ENCODE results near the gene DCUN1D2.

Gene DCUN1D2

DNA sequence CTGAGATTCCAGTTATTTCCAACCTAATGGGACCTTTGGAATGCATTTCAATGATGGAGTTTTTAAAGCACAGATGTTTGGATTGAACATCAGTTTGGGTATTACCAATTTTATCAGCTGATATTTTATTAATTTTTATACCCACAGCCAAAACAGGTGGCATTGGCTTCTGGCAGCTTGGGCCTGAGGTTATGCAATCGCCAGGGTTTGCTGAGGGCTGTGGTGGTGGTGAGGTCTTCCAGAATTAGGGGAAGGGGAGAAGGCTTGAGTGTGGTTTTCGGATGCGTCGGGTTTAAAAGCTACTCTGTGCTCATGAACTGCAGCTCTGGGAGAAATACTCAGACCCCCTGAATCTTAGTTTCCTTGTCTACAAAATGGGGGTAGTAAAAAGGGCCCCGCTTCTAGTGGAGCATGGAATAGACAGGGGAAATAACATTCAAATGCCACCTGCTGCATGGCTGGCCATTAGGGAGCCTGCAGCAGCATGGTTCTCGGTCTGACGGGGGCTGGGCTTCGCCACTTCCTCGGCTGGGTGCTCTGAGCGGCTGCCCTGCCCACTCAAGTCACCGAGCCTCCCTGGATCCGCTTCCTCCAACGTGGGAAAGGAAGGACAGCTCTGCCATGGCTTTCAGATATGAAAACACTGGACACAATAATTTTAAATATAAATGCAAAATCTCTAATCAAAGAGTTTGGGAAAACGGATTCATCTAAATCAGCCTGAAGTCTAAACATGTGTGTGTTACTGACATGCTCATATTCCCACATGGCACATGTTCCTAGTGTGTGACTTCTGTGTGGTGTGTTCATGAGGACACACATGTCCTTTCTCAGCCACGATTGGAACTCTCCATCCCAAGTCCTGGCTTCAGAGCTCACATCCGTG, 72.4 kb downstream of the DCUN1D2 start:
- Histone ChIP-seq H3K4me1 (ENCODE audit: control insufficient read depth in 1 of 2, insufficient read depth in 2 of 2, low read length in 2 of 2) (no peaks in the 10 kb centered on the region), H3K23ac (ENCODE audit: low read length) (no peak overlapping the region), H2BK120ac (ENCODE audit: insufficient read depth, low read length, poor library complexity) (no peak overlapping the region), H3K79me2 (ENCODE audit: control insufficient read depth, insufficient read depth, low read length, poor library complexity) (no peaks in the 10 kb centered on the region), H4K91ac (ENCODE audit: low read depth, low read length) (no peak overlapping the region), H2AFZ (ENCODE audit: insufficient read depth, low read length, poor library complexity) (no peak overlapping the region), H3K9ac (ENCODE audit: low read length) (no peak overlapping the region), H3K9me3 (ENCODE audit: insufficient read depth, low read depth, low read length) (peaks cover 3% of the 10 kb centered on the region), H2AK5ac (ENCODE audit: low read length) (no peak overlapping the region), H2BK12ac (ENCODE audit: low read length) (no peak overlapping the region), H3K18ac (ENCODE audit: low read length) (no peak overlapping the region), H3K79me1 (ENCODE audit: low read length) (no peaks in the 10 kb centered on the region), H3K4ac (ENCODE audit: low read depth, low read length) (no peak overlapping the region), H4K12ac (ENCODE audit: low read depth, low read length) (no peak overlapping the region), H4K8ac (ENCODE audit: low read depth, low read length) (no peak overlapping the region), H3K36me3 (ENCODE audit: control insufficient read depth in 1 of 2, insufficient read depth in 2 of 2, low read length in 2 of 2) (peaks cover 3 to 4% of the 10 kb centered on the region in 2 experiments), H3K27ac (ENCODE audit: low read depth, low read length) (no peak overlapping the region), H2BK5ac (ENCODE audit: low read depth, low read length, poor library complexity) (no peak overlapping the region), H3K27me3 (ENCODE audit: insufficient read depth, low read length) (no peaks in the 10 kb centered on the region), H3K4me3 (ENCODE audit: low read depth, low read length) (no peak overlapping the region), H3K14ac (ENCODE audit: low read length) (no peak overlapping the region), H3K4me2 (ENCODE audit: low read length) (no peak overlapping the region)
- WGBS (ENCODE audit: extremely low coverage, insufficient coverage, insufficient read length), result no CpG with 5 or more reads among the region's 16 CpGs
- DNase-seq, result no peak

DNA sequence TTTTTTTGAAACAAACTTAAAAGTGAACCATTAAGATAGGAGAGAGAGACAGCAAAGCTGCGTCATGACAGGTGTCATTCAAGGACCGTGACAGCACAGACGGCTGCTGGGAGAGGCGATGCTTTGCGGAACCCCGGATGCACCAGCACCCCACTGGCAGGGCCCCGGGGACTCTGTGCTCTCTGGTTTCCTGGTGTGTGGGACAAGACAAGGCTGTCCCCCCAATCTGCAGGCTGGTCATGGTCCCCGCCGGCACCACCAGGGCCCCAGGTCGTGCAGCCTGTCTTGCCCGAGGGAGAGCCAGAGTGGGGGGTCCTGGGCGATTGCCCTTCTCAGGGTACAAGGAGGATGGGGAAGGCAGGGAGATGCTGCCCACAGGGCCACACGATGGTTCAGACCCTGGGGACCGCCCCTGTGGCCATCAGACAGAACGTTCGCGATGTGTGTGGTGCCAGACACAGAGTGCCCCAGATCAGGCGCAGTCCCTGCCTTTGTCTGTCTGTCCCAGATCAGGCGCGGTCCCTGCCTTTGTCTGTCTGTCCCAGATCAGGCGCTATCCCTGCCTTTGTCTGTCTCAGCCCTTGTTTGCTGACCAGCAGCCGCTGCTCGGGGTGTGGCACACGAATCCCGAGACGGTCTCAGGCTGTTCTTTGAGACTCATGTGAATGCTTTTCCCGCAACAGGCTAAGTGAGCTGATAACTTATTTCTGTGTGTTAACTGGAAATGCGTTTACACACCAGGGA, 73.3 kb downstream of the DCUN1D2 start:
- Histone ChIP-seq H2AK5ac (ENCODE audit: low read length) (no peak overlapping the region), H3K27ac (ENCODE audit: low read depth, low read length) (no peak overlapping the region), H3K79me2 (ENCODE audit: control insufficient read depth, insufficient read depth, low read length, poor library complexity) (no peaks in the 10 kb centered on the region), H3K4me3 (ENCODE audit: low read depth, low read length) (no peak overlapping the region), H3K18ac (ENCODE audit: low read length) (no peak overlapping the region), H4K12ac (ENCODE audit: low read depth, low read length) (no peak overlapping the region), H3K23ac (ENCODE audit: low read length) (no peak overlapping the region), H3K4me1 (ENCODE audit: control insufficient read depth in 1 of 2, insufficient read depth in 2 of 2, low read length in 2 of 2) (no peaks in the 10 kb centered on the region), H3K79me1 (ENCODE audit: low read length) (no peaks in the 10 kb centered on the region), H2AFZ (ENCODE audit: insufficient read depth, low read length, poor library complexity) (no peak overlapping the region), H4K8ac (ENCODE audit: low read depth, low read length) (no peak overlapping the region), H3K27me3 (ENCODE audit: insufficient read depth, low read length) (no peaks in the 10 kb centered on the region), H3K4ac (ENCODE audit: low read depth, low read length) (no peak overlapping the region), H2BK120ac (ENCODE audit: insufficient read depth, low read length, poor library complexity) (no peak overlapping the region), H3K9ac (ENCODE audit: low read length) (no peak overlapping the region), H2BK5ac (ENCODE audit: low read depth, low read length, poor library complexity) (no peak overlapping the region), H3K9me3 (ENCODE audit: insufficient read depth, low read depth, low read length) (peaks cover 6% of the 10 kb centered on the region), H4K91ac (ENCODE audit: low read depth, low read length) (no peak overlapping the region), H3K4me2 (ENCODE audit: low read length) (no peak overlapping the region), H3K14ac (ENCODE audit: low read length) (no peak overlapping the region), H3K36me3 (ENCODE audit: control insufficient read depth in 1 of 2, insufficient read depth in 2 of 2, low read length in 2 of 2) (peaks cover 3 to 4% of the 10 kb centered on the region in 2 experiments), H2BK12ac (ENCODE audit: low read length) (no peak overlapping the region)
- DNase-seq, result no peak
- no CpG with 5 or more reads among the region's 28 CpGs for WGBS (ENCODE audit: extremely low coverage, insufficient coverage, insufficient read length)

DNA sequence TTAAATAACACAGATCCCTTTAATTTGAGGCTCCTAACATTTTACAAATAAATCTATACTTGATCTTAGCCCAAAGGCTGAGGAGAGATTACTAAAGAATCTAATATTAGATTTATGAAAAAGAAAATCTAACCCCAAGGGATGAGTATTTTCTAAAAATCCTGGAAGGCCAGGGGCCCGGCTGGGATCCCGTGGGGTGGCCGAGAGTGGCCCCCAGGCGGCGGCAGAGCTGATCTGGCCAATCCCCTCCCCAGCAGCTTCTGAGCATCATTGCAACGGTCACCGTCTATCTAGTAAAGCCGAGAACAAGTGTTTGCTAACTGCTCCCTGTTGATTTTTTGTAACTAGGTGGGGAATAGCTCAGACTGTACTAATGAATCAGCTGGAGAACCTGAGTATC, 74.7 kb downstream of the DCUN1D2 start:
- Histone ChIP-seq H4K91ac (ENCODE audit: low read depth, low read length) (no peak overlapping the region), H2BK5ac (ENCODE audit: low read depth, low read length, poor library complexity) (no peak overlapping the region), H2AK5ac (ENCODE audit: low read length) (no peak overlapping the region), H3K4ac (ENCODE audit: low read depth, low read length) (no peak overlapping the region), H3K9ac (ENCODE audit: low read length) (no peak overlapping the region), H2AFZ (ENCODE audit: insufficient read depth, low read length, poor library complexity) (no peak overlapping the region), H3K23ac (ENCODE audit: low read length) (no peak overlapping the region), H3K27ac (ENCODE audit: low read depth, low read length) (no peak overlapping the region), H3K79me2 (ENCODE audit: control insufficient read depth, insufficient read depth, low read length, poor library complexity) (no peaks in the 10 kb centered on the region), H3K27me3 (ENCODE audit: insufficient read depth, low read length) (no peaks in the 10 kb centered on the region), H3K79me1 (ENCODE audit: low read length) (no peaks in the 10 kb centered on the region), H2BK12ac (ENCODE audit: low read length) (no peak overlapping the region), H3K4me1 (ENCODE audit: control insufficient read depth in 1 of 2, insufficient read depth in 2 of 2, low read length in 2 of 2) (peaks cover 7 to 8% of the 10 kb centered on the region in 2 experiments), H3K36me3 (ENCODE audit: control insufficient read depth in 1 of 2, insufficient read depth in 2 of 2, low read length in 2 of 2) (peaks cover 3 to 4% of the 10 kb centered on the region in 2 experiments), H4K12ac (ENCODE audit: low read depth, low read length) (no peak overlapping the region), H3K14ac (ENCODE audit: low read length) (no peak overlapping the region), H3K4me3 (ENCODE audit: low read depth, low read length) (no peak overlapping the region), H3K18ac (ENCODE audit: low read length) (no peak overlapping the region), H2BK120ac (ENCODE audit: insufficient read depth, low read length, poor library complexity) (no peak overlapping the region), H4K8ac (ENCODE audit: low read depth, low read length) (no peak overlapping the region), H3K9me3 (ENCODE audit: insufficient read depth, low read depth, low read length) (peaks cover 6% of the 10 kb centered on the region), H3K4me2 (ENCODE audit: low read length) (no peak overlapping the region)
- no CpG with 5 or more reads among the region's 8 CpGs for WGBS (ENCODE audit: extremely low coverage, insufficient coverage, insufficient read length)
- no peak for DNase-seq

DNA sequence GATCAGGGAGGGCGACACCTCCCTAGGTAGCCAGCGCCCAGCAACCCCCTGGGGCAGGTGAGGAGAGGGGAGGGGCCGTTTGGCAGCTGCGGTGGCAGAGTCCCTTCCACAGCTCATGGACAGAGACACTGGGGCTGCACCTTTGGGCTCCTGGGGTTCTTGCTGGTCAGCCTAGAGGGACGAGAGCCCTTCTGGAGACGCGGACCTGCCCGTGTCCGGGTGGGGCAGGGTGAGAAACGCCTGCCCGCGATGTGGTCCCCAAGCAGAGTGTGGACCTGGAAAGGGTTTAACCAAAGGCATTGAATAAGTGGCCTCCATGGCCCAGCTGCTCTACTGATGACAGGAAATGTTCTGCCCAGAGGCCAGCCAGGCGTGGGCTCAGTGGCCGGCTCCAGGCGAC, 75.5 kb downstream of the DCUN1D2 start:
- Histone ChIP-seq H3K4me3 (ENCODE audit: low read depth, low read length) (no peak overlapping the region), H2BK120ac (ENCODE audit: insufficient read depth, low read length, poor library complexity) (no peak overlapping the region), H3K27ac (ENCODE audit: low read depth, low read length) (no peak overlapping the region), H3K27me3 (ENCODE audit: insufficient read depth, low read length) (no peaks in the 10 kb centered on the region), H2BK5ac (ENCODE audit: low read depth, low read length, poor library complexity) (no peak overlapping the region), H3K23ac (ENCODE audit: low read length) (no peak overlapping the region), H3K4me1 (ENCODE audit: control insufficient read depth in 1 of 2, insufficient read depth in 2 of 2, low read length in 2 of 2) (peaks cover 10 to 12% of the 10 kb centered on the region in 2 experiments), H3K36me3 (ENCODE audit: control insufficient read depth in 1 of 2, insufficient read depth in 2 of 2, low read length in 2 of 2) (peaks cover 0 to 2% of the 10 kb centered on the region in 2 experiments), H2BK12ac (ENCODE audit: low read length) (no peak overlapping the region), H4K12ac (ENCODE audit: low read depth, low read length) (no peak overlapping the region), H2AFZ (ENCODE audit: insufficient read depth, low read length, poor library complexity) (no peak overlapping the region), H3K79me2 (ENCODE audit: control insufficient read depth, insufficient read depth, low read length, poor library complexity) (no peaks in the 10 kb centered on the region), H3K79me1 (ENCODE audit: low read length) (no peaks in the 10 kb centered on the region), H4K8ac (ENCODE audit: low read depth, low read length) (no peak overlapping the region), H3K9me3 (ENCODE audit: insufficient read depth, low read depth, low read length) (peaks cover 6% of the 10 kb centered on the region), H3K4me2 (ENCODE audit: low read length) (no peak overlapping the region), H3K18ac (ENCODE audit: low read length) (no peak overlapping the region), H3K14ac (ENCODE audit: low read length) (no peak overlapping the region), H2AK5ac (ENCODE audit: low read length) (no peak overlapping the region), H3K9ac (ENCODE audit: low read length) (no peak overlapping the region), H3K4ac (ENCODE audit: low read depth, low read length) (no peak overlapping the region), H4K91ac (ENCODE audit: low read depth, low read length) (no peak overlapping the region)
- DNase-seq, result no peak
- no CpG with 5 or more reads among the region's 15 CpGs for whole genome bisulfite sequencing (ENCODE audit: extremely low coverage, insufficient coverage, insufficient read length)

All from trophoblast cell (in vitro differentiated cells and primary cell).